ENCODE data around the gene KLHL2.

DNA sequence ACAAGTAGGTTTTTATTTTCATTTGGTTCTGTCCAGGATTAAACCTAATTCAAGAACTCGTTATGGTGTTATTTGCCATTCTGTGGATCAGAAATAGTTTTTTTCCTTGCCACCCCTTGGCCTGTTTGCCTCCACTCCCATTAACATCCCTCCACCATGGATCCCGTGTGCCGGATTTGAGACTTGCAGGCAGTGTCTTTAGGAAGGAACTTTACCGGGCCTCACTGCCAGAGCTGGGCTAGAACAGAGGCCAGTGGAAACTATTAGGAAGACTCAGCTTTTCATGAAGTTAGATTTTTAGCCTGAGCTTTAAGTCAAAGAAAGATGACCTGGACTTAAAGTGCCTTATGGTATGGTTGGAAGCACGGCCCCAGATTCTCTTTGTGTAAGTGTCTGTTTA, 2.4 kb downstream of the KLHL2 start:
- TF ChIP-seq POLR2A (IDR thresholded peaks at IDR 0.05) = no peak
- TF ChIP-seq EP300 (IDR thresholded peaks at IDR 0.05) = no peak
